Measurements from ENCODE around the gene EYS. TPM values are rescaled to one million over a fixed set of nuclear protein-coding genes. Genes with fewer than 3 reads are reported as not detected.

The EYS gene
- total and polyA plus RNA-seq, 9 of the 15 experiments (the other 6 are each of a cell fraction or from before 2014, with no cell fraction given) = 0.03 to 0.36 (median 0.10) TPM; not detected in 2

DNA sequence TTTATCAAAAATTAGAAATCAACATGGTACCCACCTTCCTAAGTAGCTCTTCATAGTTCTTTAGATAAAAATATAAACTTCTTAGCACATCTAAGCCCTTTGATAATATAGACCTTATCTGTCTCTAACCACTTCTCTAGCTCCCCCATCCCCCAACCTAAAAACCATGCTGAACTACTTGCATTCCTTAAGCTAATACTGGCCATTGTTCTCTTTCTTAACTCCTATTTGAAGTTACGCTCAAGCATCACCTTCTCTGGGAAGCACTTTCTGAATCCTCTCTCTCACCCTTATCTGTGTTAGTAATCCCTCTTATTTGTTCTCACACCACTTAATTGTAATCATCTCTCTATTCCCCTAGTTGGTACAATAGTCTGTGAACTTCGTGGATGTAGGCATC, 1918.5 kb downstream of the EYS start (continued):
- TF ChIP-seq, protein P1, sequence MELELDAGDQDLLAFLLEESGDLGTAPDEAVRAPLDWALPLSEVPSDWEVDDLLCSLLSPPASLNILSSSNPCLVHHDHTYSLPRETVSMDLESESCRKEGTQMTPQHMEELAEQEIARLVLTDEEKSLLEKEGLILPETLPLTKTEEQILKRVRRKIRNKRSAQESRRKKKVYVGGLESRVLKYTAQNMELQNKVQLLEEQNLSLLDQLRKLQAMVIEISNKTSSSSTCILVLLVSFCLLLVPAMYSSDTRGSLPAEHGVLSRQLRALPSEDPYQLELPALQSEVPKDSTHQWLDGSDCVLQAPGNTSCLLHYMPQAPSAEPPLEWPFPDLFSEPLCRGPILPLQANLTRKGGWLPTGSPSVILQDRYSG (tag; conservative IDR thresholded peaks at IDR 0.05; ENCODE audit: low read depth) = no peak
- TF ChIP-seq, protein P2, sequence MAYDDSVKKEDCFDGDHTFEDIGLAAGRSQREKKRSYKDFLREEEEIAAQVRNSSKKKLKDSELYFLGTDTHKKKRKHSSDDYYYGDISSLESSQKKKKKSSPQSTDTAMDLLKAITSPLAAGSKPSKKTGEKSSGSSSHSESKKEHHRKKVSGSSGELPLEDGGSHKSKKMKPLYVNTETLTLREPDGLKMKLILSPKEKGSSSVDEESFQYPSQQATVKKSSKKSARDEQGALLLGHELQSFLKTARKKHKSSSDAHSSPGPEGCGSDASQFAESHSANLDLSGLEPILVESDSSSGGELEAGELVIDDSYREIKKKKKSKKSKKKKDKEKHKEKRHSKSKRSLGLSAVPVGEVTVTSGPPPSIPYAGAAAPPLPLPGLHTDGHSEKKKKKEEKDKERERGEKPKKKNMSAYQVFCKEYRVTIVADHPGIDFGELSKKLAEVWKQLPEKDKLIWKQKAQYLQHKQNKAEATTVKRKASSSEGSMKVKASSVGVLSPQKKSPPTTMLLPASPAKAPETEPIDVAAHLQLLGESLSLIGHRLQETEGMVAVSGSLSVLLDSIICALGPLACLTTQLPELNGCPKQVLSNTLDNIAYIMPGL (CRISPR knock-in tag; IDR thresholded peaks at IDR 0.05) = no peak
- TF ChIP-seq, protein P3, sequence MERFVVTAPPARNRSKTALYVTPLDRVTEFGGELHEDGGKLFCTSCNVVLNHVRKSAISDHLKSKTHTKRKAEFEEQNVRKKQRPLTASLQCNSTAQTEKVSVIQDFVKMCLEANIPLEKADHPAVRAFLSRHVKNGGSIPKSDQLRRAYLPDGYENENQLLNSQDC (CRISPR knock-in tag; IDR thresholded peaks at IDR 0.05) = no peak
- TF ChIP-seq CSDE1 (IDR thresholded peaks at IDR 0.05) (no peak), NONO (IDR thresholded peaks at IDR 0.05; ENCODE audit: low read depth in 2 of 2, low read length in 1 of 2) (no peak), ZNF436 (CRISPR knock-in tag; IDR thresholded peaks at IDR 0.05) (no peak), MYC (IDR thresholded peaks at IDR 0.05; ENCODE audit: low read depth, low read length) (no peak), MYC (CRISPR knock-in tag; IDR thresholded peaks at IDR 0.05; ENCODE audit: borderline replicate concordance, low read depth) (no peak), XRCC4 (IDR thresholded peaks at IDR 0.05; ENCODE audit: extremely low read depth, insufficient read depth, insufficient read length) (no peak), KLF13 (tag; IDR thresholded peaks at IDR 0.05; ENCODE audit: borderline replicate concordance, low read depth) (no peak), KAT2B (IDR thresholded peaks at IDR 0.05; ENCODE audit: low read depth, low read length) (no peak), NUFIP1 (IDR thresholded peaks at IDR 0.05; ENCODE audit: partially characterized antibody) (no peak), MCM7 (IDR thresholded peaks at IDR 0.05) (no peak)
